ENCODE data around the gene LRP5.

GRCh38 chr11:68364581-68364980 is 52.2 kb downstream of the LRP5 start:
- TF ChIP-seq CTCF (IDR thresholded peaks at IDR 0.05; ENCODE audit: poor library complexity) = no peak
- no peak for TF ChIP-seq EZH2 (IDR thresholded peaks at IDR 0.05; ENCODE audit: borderline replicate concordance)
- TF ChIP-seq EZH2phosphoT487 (IDR thresholded peaks at IDR 0.05; ENCODE audit: low read depth, severe bottlenecking, unreplicated experiment) = no peak
